ENCODE measurements around the gene AK5.

The AK5 gene

GRCh38 chr1:77446841-77447555 lies 165.2 kb downstream of the AK5 start:
- DNase-seq (ENCODE audit: low read depth in 2 of 2): no peak

GRCh38 chr1:77447669-77448068 lies 165.8 kb downstream of the AK5 start:
- no peak for DNase-seq (ENCODE audit: low read depth in 2 of 2)

GRCh38 chr1:77459881-77460280 lies 178.1 kb downstream of the AK5 start:
- no peak for DNase-seq (ENCODE audit: low read depth in 2 of 2)

- DNase-seq (ENCODE audit: low read depth in 2 of 2): no peak
Observed at GRCh38 chr1:77461691-77462090, 179.9 kb downstream of the AK5 start.

- DNase-seq (ENCODE audit: low read depth in 2 of 2): no peak
Observed at GRCh38 chr1:77463216-77463615, 181.4 kb downstream of the AK5 start.

GRCh38 chr1:77465139-77465538 lies 183.3 kb downstream of the AK5 start:
- no peak for DNase-seq (ENCODE audit: low read depth in 2 of 2)

- no peak for DNase-seq (ENCODE audit: low read depth in 2 of 2)
Observed at GRCh38 chr1:77465922-77466321, 184.1 kb downstream of the AK5 start.

GRCh38 chr1:77467021-77467595 lies 185.3 kb downstream of the AK5 start:
- DNase-seq (ENCODE audit: low read depth in 2 of 2): no peak

- no peak for DNase-seq (ENCODE audit: low read depth in 2 of 2)
Observed at GRCh38 chr1:77467741-77468140, 185.9 kb downstream of the AK5 start.

- DNase-seq (ENCODE audit: low read depth in 2 of 2): no peak
Observed at GRCh38 chr1:77468257-77468948, 186.6 kb downstream of the AK5 start.

- DNase-seq (ENCODE audit: low read depth in 2 of 2): no peak
Observed at GRCh38 chr1:77468949-77469710, 187.3 kb downstream of the AK5 start.

GRCh38 chr1:77471691-77472090 lies 189.9 kb downstream of the AK5 start:
- no peak for DNase-seq (ENCODE audit: low read depth in 2 of 2)

GRCh38 chr1:77473690-77474089 lies 191.9 kb downstream of the AK5 start:
- no peak for DNase-seq (ENCODE audit: low read depth in 2 of 2)

- no peak for DNase-seq (ENCODE audit: low read depth in 2 of 2)
Observed at GRCh38 chr1:77475641-77476040, 193.8 kb downstream of the AK5 start.

- DNase-seq (ENCODE audit: low read depth in 2 of 2): no peak
Observed at GRCh38 chr1:77476475-77476874, 194.7 kb downstream of the AK5 start.

- no peak for DNase-seq (ENCODE audit: low read depth in 2 of 2)
Observed at GRCh38 chr1:77484334-77484733, 202.5 kb downstream of the AK5 start.

- no peak for DNase-seq (ENCODE audit: low read depth in 2 of 2)
Observed at GRCh38 chr1:77484926-77485325, 203.1 kb downstream of the AK5 start.

GRCh38 chr1:77487631-77488030 lies 205.8 kb downstream of the AK5 start:
- DNase-seq (ENCODE audit: low read depth in 2 of 2): no peak

GRCh38 chr1:77489910-77490309 lies 208.1 kb downstream of the AK5 start:
- no peak for DNase-seq (ENCODE audit: low read depth in 2 of 2)

- no peak for DNase-seq (ENCODE audit: low read depth in 2 of 2)
Observed at GRCh38 chr1:77494026-77494425, 212.2 kb downstream of the AK5 start.

- DNase-seq (ENCODE audit: low read depth in 2 of 2): no peak
Observed at GRCh38 chr1:77498918-77499317, 217.1 kb downstream of the AK5 start.

GRCh38 chr1:77499466-77499865 lies 217.6 kb downstream of the AK5 start:
- DNase-seq (ENCODE audit: low read depth in 2 of 2): no peak

Data from stimulated activated CD4-positive, alpha-beta T cell treated with anti-CD3 and anti-CD28 coated beads, Interleukin-12 subunit alpha, Interleukin-12 subunit beta, amount 100 ng/mL, for 24 hours (primary cell).